GM23338 (cell line): ENCODE results near the gene ZG16B.

ENCODE experiments used
- CREB1 ChIP-seq: fragments of 250-450 bp; sonication (Bioruptor Pico); IDR thresholded peaks from 2 replicates; pipeline ENCODE4 v1.5.0; 2020; ENCODE audit warnings: low read depth, mild to moderate bottlenecking, moderate library complexity
- EZH2 ChIP-seq: fragments of 200-600 bp; sonication (generic); IDR thresholded peaks from one replicate; pipeline ENCODE4 v1.8.0; 2017; ENCODE audit warnings: antibody characterized with exemption, mild to moderate bottlenecking, low read depth; ENCODE audit not compliant: unreplicated experiment
- EZH2phosphoT487 ChIP-seq: fragments of 200-600 bp; sonication (generic); IDR thresholded peaks from one replicate; pipeline ENCODE4 v1.8.1; 2018; ENCODE audit warnings: antibody characterized with exemption; ENCODE audit not compliant: unreplicated experiment
- POLR2AphosphoS5 ChIP-seq: IDR thresholded peaks from 2 replicates; pipeline ENCODE4 v1.6.1; 2016; ENCODE audit warnings: antibody characterized with exemption, low read depth
- TF ChIP-seq, protein P1 (sequence below), 2 experiments: fragments of 200-600 bp in 1 of 2; sonication (generic) in 1 of 2; conservative IDR thresholded peaks; 2 replicates each; pipeline versions ENCODE4 v1.5.1 to v1.6.1; 2016 to 2017; ENCODE audit warnings: antibody characterized with exemption in 2 of 2, low read depth in 2 of 2, mild to moderate bottlenecking in 2 of 2, moderate library complexity in 1 of 2

DNA sequence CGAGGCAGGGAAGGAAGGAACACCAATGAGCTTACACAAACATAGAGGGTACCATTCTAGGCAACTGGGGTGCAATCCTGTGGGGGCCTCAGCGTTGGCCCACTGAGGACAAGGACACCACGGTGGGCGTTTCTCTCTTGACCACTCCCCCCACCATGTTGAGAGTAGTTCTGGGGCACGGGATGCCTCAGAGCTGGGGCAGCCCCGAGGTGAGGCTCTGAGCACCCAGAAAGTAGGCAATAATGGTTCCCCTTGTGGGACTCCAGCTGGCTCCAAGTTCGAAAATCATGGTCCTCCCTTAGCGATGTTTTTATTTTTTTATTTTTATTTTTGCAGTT lies 8.0 kb upstream of the ZG16B start:
- TF ChIP-seq EZH2phosphoT487 (no peak), EZH2 (no peak), CREB1 (no peak), POLR2AphosphoS5 (no peak)
- TF ChIP-seq, protein P1, sequence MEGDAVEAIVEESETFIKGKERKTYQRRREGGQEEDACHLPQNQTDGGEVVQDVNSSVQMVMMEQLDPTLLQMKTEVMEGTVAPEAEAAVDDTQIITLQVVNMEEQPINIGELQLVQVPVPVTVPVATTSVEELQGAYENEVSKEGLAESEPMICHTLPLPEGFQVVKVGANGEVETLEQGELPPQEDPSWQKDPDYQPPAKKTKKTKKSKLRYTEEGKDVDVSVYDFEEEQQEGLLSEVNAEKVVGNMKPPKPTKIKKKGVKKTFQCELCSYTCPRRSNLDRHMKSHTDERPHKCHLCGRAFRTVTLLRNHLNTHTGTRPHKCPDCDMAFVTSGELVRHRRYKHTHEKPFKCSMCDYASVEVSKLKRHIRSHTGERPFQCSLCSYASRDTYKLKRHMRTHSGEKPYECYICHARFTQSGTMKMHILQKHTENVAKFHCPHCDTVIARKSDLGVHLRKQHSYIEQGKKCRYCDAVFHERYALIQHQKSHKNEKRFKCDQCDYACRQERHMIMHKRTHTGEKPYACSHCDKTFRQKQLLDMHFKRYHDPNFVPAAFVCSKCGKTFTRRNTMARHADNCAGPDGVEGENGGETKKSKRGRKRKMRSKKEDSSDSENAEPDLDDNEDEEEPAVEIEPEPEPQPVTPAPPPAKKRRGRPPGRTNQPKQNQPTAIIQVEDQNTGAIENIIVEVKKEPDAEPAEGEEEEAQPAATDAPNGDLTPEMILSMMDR (conservative IDR thresholded peaks at IDR 0.05; ENCODE audit: low read depth in 2 of 2): no peak
